OCI-M2 (cell line): ENCODE results near the gene RAB27B.

ENCODE experiments used
- DNase-seq: peaks from one replicate; lab custom pipeline; 2025; ENCODE audit not compliant: unreplicated experiment; lab: John Stamatoyannopoulos, UW

The RAB27B gene

GRCh38 chr18:54906331-54907185 lies 78.3 kb downstream of the RAB27B start:
- DNase-seq, result no peak

GRCh38 chr18:54909538-54909937 lies 81.3 kb downstream of the RAB27B start:
- no peak for DNase-seq

GRCh38 chr18:54910161-54910919 lies 82.1 kb downstream of the RAB27B start:
- no peak for DNase-seq

GRCh38 chr18:54911551-54911950 lies 83.3 kb downstream of the RAB27B start:
- DNase-seq, result no peak

- no peak for DNase-seq
Observed at GRCh38 chr18:54914816-54915215, 86.5 kb downstream of the RAB27B start.

GRCh38 chr18:54916507-54916906 lies 88.2 kb downstream of the RAB27B start:
- no peak for DNase-seq

- no peak for DNase-seq
Observed at GRCh38 chr18:54918060-54918459, 89.8 kb downstream of the RAB27B start.

GRCh38 chr18:54919412-54919811 lies 91.1 kb downstream of the RAB27B start:
- DNase-seq, result no peak

- DNase-seq, result no peak
Observed at GRCh38 chr18:54923339-54923956, 95.2 kb downstream of the RAB27B start.

- DNase-seq, result no peak
Observed at GRCh38 chr18:54924948-54925347, 96.7 kb downstream of the RAB27B start.

GRCh38 chr18:54926593-54927325 lies 98.5 kb downstream of the RAB27B start:
- no peak for DNase-seq

GRCh38 chr18:54928236-54928635 lies 100.0 kb downstream of the RAB27B start:
- no peak for DNase-seq

- DNase-seq, result no peak
Observed at GRCh38 chr18:54931152-54931551, 102.9 kb downstream of the RAB27B start.

- no peak for DNase-seq
Observed at GRCh38 chr18:54932472-54932871, 104.2 kb downstream of the RAB27B start.

GRCh38 chr18:54938506-54938905 lies 110.2 kb downstream of the RAB27B start:
- no peak for DNase-seq

- DNase-seq, result no peak
Observed at GRCh38 chr18:54939361-54939917, 111.2 kb downstream of the RAB27B start.

GRCh38 chr18:54942144-54942543 lies 113.9 kb downstream of the RAB27B start:
- DNase-seq, result no peak

- DNase-seq, result no peak
Observed at GRCh38 chr18:54942569-54942968, 114.3 kb downstream of the RAB27B start.
